Karpas-422 (cell line): ENCODE data around the gene ZDHHC15. TPM values are rescaled to one million over a fixed set of nuclear protein-coding genes. Genes with fewer than 3 reads are reported as not detected.
"Not testable (repeated sequence)": the region's sequence is repeated elsewhere in the genome, so short reads cannot be mapped to it uniquely, and the experiment has no call there.

Experiments used
- DNase-seq: peaks from one replicate; pipeline ENCODE4 v3.0.0-alpha.2; 2015
- H2AFZ ChIP-seq: fragments of 200-600 bp; sonication (generic); 2 replicates; pipeline ENCODE4 v1.6.1; 2014; ENCODE audit warnings: antibody characterized with exemption, low read length, mixed read lengths
- H3K27ac ChIP-seq: fragments of 200-600 bp; sonication (generic); 2 replicates; pipeline ENCODE4 v1.5.1; 2014; ENCODE audit warnings: mild to moderate bottlenecking, low read length, moderate library complexity
- H3K27me3 ChIP-seq: fragments of 200-600 bp; sonication (generic); 2 replicates; pipeline ENCODE4 v1.6.1; 2014; ENCODE audit warnings: low read length, mixed read lengths
- H3K36me3 ChIP-seq: fragments of 200-600 bp; sonication (generic); 2 replicates; pipeline ENCODE4 v1.6.1; 2014; ENCODE audit warnings: low read length, mixed read lengths; ENCODE audit not compliant: insufficient read depth
- H3K4me1 ChIP-seq: fragments of 200-600 bp; sonication (generic); 2 replicates; pipeline ENCODE4 v1.6.1; 2014; ENCODE audit warnings: mild to moderate bottlenecking, low read length, mixed read lengths
- H3K4me2 ChIP-seq: fragments of 200-600 bp; sonication (generic); 2 replicates; pipeline ENCODE4 v1.6.1; 2014; ENCODE audit warnings: low read length, low read depth, mild to moderate bottlenecking; ENCODE audit not compliant: poor library complexity, severe bottlenecking
- H3K4me3 ChIP-seq: fragments of 200-600 bp; sonication (generic); 2 replicates; pipeline ENCODE4 v1.5.1; 2014; ENCODE audit warnings: mild to moderate bottlenecking, antibody characterized with exemption, low read length, mixed read lengths
- H3K79me2 ChIP-seq: fragments of 200-600 bp; sonication (generic); 2 replicates; pipeline ENCODE4 v1.6.1; 2014; ENCODE audit warnings: mild to moderate bottlenecking, low read length, mixed read lengths
- H3K9ac ChIP-seq: fragments of 200-600 bp; sonication (generic); 2 replicates; pipeline ENCODE4 v1.6.0; 2014; ENCODE audit warnings: low read length
- H3K9me2 ChIP-seq: fragments of 200-600 bp; sonication (generic), shearing (Covaris generic); replicated peaks from 2 replicates; pipeline ENCODE4 v1.6.0; 2014; ENCODE audit warnings: mild to moderate bottlenecking, low read length, moderate library complexity; ENCODE audit not compliant: insufficient read depth
- H3K9me3 ChIP-seq: fragments of 300-700, 200-600 bp; sonication (generic); 2 replicates; pipeline ENCODE4 v1.6.1; 2014; ENCODE audit warnings: low read length, mixed read lengths
- H4K20me1 ChIP-seq: fragments of 200-600 bp; sonication (generic); 2 replicates; pipeline ENCODE4 v1.6.1; 2014; ENCODE audit warnings: mild to moderate bottlenecking, antibody characterized with exemption, low read length, low read depth; ENCODE audit not compliant: insufficient read depth
- total RNA-seq: library from RNA; depleted of rRNA; stranded (reverse); fragments of >200 nt; shearing (Covaris generic); gene quantifications from 2 replicates; pipeline ENCODE4 v1.2.3, GENCODE V29; 2014; ENCODE audit warnings: low replicate concordance; rRNA removed

Gene ZDHHC15
- total RNA-seq, 1 experiment from 2014 or later = not detected

DNA sequence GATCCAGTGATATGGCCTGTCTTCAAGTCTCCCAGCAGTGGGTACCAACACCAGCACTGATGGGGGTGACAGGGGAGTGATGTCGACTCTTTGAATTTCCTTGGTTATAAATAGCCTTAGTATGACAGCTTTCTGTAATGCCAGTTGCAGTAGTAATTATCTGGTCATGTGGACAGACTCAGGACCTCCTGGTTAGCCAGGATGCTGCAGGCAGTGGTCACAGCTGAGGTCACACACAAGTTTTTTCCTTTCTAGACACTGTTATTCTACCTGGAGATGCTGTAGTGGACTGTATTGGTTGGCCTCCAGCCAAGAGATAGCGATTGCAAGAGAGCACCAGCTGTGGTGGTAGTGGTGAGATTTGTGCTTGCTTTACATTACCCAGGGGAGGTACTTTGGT lies 185.3 kb downstream of the ZDHHC15 start:
- H3K79me2 ChIP-seq = no peaks in the 10 kb centered on the region
- H3K36me3 ChIP-seq = no peaks in the 10 kb centered on the region
- H3K9ac ChIP-seq = no peak overlapping the region
- peaks cover 4% of the 10 kb centered on the region; the same call in 1 of the 2 replicates for H3K9me3 ChIP-seq
- no peaks in the 10 kb centered on the region for H3K27me3 ChIP-seq
- H4K20me1 ChIP-seq = no peaks in the 10 kb centered on the region
- no peaks in the 10 kb centered on the region for H3K9me2 ChIP-seq
- H3K4me1 ChIP-seq = no peaks in the 10 kb centered on the region
- H2AFZ ChIP-seq = no peak overlapping the region
- H3K27ac ChIP-seq = no peak overlapping the region
- H3K4me2 ChIP-seq = no peak overlapping the region
- no peak overlapping the region for H3K4me3 ChIP-seq
- DNase-seq = no peak

DNA sequence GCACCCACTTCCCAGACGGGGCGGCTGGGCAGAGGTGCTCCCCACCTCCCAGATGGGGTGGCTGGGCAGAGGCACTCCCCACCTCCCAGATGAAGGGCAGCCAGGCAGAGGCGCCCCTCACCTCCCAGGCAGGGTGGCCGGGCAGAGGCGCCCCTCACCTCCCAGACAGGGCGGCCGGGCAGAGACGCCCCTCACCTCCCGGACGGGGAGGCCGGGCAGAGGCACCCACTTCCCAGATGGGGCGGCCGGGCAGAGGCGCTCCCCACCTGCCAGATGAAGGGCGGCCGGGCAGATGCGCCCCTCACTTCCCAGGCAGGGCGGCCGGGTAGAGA lies 187.7 kb downstream of the ZDHHC15 start:
- Histone ChIP-seq H3K9ac (no peak overlapping the region), H3K36me3 (no peaks in the 10 kb centered on the region), H3K27me3 (no peaks in the 10 kb centered on the region)

DNA sequence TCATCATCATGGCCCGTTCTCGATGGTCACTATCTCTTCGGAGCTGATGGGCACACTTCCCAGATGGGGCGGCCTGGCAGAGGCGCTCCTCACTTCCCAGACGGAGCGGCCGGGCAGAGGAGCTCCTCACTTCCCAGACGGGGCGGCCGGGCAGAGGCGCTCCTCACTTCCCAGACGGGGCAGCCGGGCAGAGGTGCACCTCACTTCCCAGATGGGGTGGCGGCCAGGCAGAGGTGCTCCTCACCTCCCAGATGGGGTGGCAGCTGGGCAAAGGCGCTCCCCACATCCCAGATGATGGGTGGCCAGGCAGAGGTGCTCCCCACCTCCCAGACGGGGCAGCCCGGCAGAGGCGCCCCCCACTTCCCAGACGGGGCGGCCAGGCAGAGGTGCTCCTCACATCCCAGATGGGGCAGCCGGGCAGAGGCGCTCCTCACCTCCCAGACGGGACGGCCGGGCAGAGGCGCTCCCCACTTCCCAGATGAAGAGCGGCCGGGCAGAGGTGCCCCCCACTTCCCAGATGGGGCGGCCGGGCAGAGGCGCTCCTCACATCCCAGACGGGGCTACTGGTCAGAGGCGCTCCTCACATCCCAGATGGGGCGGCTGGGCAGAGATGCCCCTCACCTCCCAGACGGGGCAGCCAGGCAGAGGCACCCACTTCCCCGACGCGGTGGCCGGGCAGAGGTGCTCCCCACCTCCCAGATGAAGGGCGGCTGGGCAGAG lies 188.3 kb downstream of the ZDHHC15 start:
- not testable (repeated sequence) for H3K9me3 ChIP-seq, H3K36me3 ChIP-seq, DNase-seq, H4K20me1 ChIP-seq, H3K4me1 ChIP-seq, H3K9me2 ChIP-seq, H3K4me2 ChIP-seq, H2AFZ ChIP-seq, H3K9ac ChIP-seq, H3K27ac ChIP-seq, H3K79me2 ChIP-seq, H3K4me3 ChIP-seq, H3K27me3 ChIP-seq

More for the DNA sequence above, 187.7 kb downstream of the ZDHHC15 start:
- DNase-seq = no peak
- no peaks in the 10 kb centered on the region for H3K9me2 ChIP-seq
- no peak overlapping the region for H3K27ac ChIP-seq
- H2AFZ ChIP-seq = no peak overlapping the region
- H3K4me2 ChIP-seq = no peak overlapping the region
- H4K20me1 ChIP-seq = no peaks in the 10 kb centered on the region
- peaks cover 5% of the 10 kb centered on the region; the same call in 1 of the 2 replicates for H3K9me3 ChIP-seq
- no peaks in the 10 kb centered on the region for H3K79me2 ChIP-seq
- H3K4me1 ChIP-seq = no peaks in the 10 kb centered on the region
- H3K4me3 ChIP-seq = no peak overlapping the region

DNA sequence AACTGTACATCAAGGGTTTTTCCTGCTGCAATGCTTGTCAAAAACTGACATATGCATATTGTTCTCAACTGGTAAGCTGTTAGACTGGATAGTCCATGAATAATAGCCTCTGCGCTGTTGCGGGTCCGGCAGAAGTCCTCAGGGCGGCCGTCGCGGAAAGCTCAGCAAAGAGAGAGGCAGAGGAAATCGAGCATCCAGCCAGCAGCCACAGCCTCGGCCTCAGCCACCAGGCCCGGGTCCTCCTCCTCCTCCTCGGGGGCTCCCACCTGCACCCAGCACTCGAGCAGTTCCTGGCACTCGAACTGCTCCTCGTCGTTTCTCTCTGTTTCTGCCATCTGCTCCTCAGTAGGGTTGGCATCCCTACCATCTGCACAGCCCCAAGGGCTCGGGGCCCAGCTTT lies 195.2 kb downstream of the ZDHHC15 start:
- Histone ChIP-seq H3K9ac (no peak overlapping the region), H3K9me3 (peaks cover 3% of the 10 kb centered on the region; the same call in 1 of the 2 replicates), H3K27ac (no peak overlapping the region), H3K9me2 (no peaks in the 10 kb centered on the region), H4K20me1 (no peaks in the 10 kb centered on the region), H3K79me2 (no peaks in the 10 kb centered on the region), H3K27me3 (no peaks in the 10 kb centered on the region), H3K4me1 (no peaks in the 10 kb centered on the region), H3K4me3 (no peak overlapping the region), H3K4me2 (no peak overlapping the region), H2AFZ (no peak overlapping the region), H3K36me3 (peaks cover 13% of the 10 kb centered on the region; the same call in 1 of the 2 replicates)
- DNase-seq = no peak

Other genes starting within 250 kb of the ZDHHC15 start
- 17.0 and 25.9 TPM in 2 replicates for gene UPRT, start 249.0 kb downstream of the ZDHHC15 start, total RNA-seq